ENCODE data around the gene SLC1A6.

- TF ChIP-seq POLR2A (conservative IDR thresholded peaks at IDR 0.05): no peak
- TF ChIP-seq NFIX (CRISPR knock-in tag; IDR thresholded peaks at IDR 0.05; ENCODE audit: low read depth): no peak
- no peak for TF ChIP-seq ZC3H8 (IDR thresholded peaks at IDR 0.05)
- TF ChIP-seq ZNF217 (CRISPR knock-in tag; IDR thresholded peaks at IDR 0.05): no peak
- no peak for TF ChIP-seq CTCF (IDR thresholded peaks at IDR 0.05 in 2 of 3, conservative IDR thresholded peaks at IDR 0.05 in 1 of 3; ENCODE audit: insufficient read depth in 2 of 3, low read depth in 1 of 3, low read length in 3 of 3)
Measured at GRCh38 chr19:14974488-14974887, 5.2 kb downstream of the SLC1A6 start.
